ENCODE measurements around the gene HOXA5.

The HOXA5 gene

DNA sequence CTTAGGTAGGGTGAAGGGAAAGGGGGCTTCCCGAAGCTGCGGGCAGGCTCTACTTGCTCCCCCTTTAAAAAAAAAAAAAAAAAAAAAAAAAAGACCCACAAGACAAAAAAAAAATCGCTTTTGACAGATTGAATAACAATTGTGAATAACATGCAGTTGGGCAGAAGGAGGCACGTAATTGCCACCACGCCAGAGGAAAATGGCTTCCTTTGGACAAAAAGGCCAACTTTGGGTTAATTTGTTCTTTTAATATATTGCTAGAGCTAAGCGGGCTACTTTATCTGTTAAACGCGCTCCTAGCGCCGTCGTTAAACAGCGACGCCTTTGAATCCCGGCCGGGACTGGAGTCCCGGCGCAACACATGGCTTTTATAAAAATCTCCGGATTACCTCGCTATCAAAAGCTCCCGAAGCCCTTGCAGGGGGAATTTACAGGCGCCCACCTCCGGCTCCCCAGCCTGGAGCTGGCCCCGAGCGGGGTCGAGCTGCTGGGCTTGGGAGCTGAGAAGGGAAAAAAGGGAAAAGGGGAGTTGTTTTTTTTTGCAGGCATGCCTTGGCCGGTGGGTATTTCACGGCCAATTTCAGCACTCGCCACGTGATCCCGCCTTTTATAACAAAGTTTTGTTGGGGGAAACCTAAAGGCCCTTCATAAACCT, 40.3 kb upstream of the HOXA5 start:
- no peaks in the 10 kb centered on the region for H3K4me1 ChIP-seq (ENCODE audit: low read length)
- no peaks in the 10 kb centered on the region for H3K79me2 ChIP-seq (ENCODE audit: low read length)
- no peaks in the 10 kb centered on the region for H3K9me2 ChIP-seq (replicated peaks; ENCODE audit: insufficient read depth, low read length)
- H3K9me3 ChIP-seq (replicated peaks; ENCODE audit: insufficient read depth, low read length): no peaks in the 10 kb centered on the region
- TF ChIP-seq EZH2 (optimal IDR thresholded peaks at IDR 0.05; ENCODE audit: low read depth, low read length) (no peak), EZH2phosphoT487 (IDR thresholded peaks at IDR 0.05; ENCODE audit: low read length) (no peak)
- TF ChIP-seq, protein P1, sequence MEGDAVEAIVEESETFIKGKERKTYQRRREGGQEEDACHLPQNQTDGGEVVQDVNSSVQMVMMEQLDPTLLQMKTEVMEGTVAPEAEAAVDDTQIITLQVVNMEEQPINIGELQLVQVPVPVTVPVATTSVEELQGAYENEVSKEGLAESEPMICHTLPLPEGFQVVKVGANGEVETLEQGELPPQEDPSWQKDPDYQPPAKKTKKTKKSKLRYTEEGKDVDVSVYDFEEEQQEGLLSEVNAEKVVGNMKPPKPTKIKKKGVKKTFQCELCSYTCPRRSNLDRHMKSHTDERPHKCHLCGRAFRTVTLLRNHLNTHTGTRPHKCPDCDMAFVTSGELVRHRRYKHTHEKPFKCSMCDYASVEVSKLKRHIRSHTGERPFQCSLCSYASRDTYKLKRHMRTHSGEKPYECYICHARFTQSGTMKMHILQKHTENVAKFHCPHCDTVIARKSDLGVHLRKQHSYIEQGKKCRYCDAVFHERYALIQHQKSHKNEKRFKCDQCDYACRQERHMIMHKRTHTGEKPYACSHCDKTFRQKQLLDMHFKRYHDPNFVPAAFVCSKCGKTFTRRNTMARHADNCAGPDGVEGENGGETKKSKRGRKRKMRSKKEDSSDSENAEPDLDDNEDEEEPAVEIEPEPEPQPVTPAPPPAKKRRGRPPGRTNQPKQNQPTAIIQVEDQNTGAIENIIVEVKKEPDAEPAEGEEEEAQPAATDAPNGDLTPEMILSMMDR (IDR thresholded peaks at IDR 0.05; ENCODE audit: low read length): no peak
- H3K9ac ChIP-seq (ENCODE audit: low read length): no peak overlapping the region
- no peaks in the 10 kb centered on the region for H3F3A ChIP-seq (ENCODE audit: insufficient read depth, low read length)
- H3K27ac ChIP-seq (ENCODE audit: low read length): no peak overlapping the region
- DNase-seq: no peak
- H4K20me1 ChIP-seq (ENCODE audit: insufficient read depth, low read length): no peaks in the 10 kb centered on the region
- no peak overlapping the region for H3K4me2 ChIP-seq (ENCODE audit: low read depth, low read length)
- H3K27me3 ChIP-seq (replicated peaks; ENCODE audit: insufficient read depth, low read length): peaks cover 80% of the 10 kb centered on the region
- no peak overlapping the region for H2AFZ ChIP-seq (ENCODE audit: low read length)
- no peaks in the 10 kb centered on the region for H3K36me3 ChIP-seq (replicated peaks; ENCODE audit: insufficient read depth, low read length)
- H3K4me3 ChIP-seq (ENCODE audit: low read length): no peak overlapping the region

GRCh38 chr7:27182861-27183681, 39.6 kb upstream of the HOXA5 start:
- DNase-seq: no peak

GRCh38 chr7:27182285-27182841, 38.9 kb upstream of the HOXA5 start:
- H3K27ac ChIP-seq (ENCODE audit: low read length): no peak overlapping the region
- no peaks in the 10 kb centered on the region for H3K79me2 ChIP-seq (ENCODE audit: low read length)
- no peak overlapping the region for H3K4me3 ChIP-seq (ENCODE audit: low read length)
- no peaks in the 10 kb centered on the region for H4K20me1 ChIP-seq (ENCODE audit: insufficient read depth, low read length)
- H3F3A ChIP-seq (ENCODE audit: insufficient read depth, low read length): no peaks in the 10 kb centered on the region
- H3K9ac ChIP-seq (ENCODE audit: low read length): no peak overlapping the region
- H3K4me2 ChIP-seq (ENCODE audit: low read depth, low read length): no peak overlapping the region
- H3K4me1 ChIP-seq (ENCODE audit: low read length): no peaks in the 10 kb centered on the region
- H3K36me3 ChIP-seq (replicated peaks; ENCODE audit: insufficient read depth, low read length): no peaks in the 10 kb centered on the region
- peaks cover 72% of the 10 kb centered on the region for H3K27me3 ChIP-seq (replicated peaks; ENCODE audit: insufficient read depth, low read length)
- H2AFZ ChIP-seq (ENCODE audit: low read length): no peak overlapping the region
- TF ChIP-seq EZH2 (optimal IDR thresholded peaks at IDR 0.05; ENCODE audit: low read depth, low read length) (no peak), EZH2phosphoT487 (IDR thresholded peaks at IDR 0.05; ENCODE audit: low read length) (no peak)
- TF ChIP-seq, protein P1 (IDR thresholded peaks at IDR 0.05; ENCODE audit: low read length): no peak
- H3K9me2 ChIP-seq (replicated peaks; ENCODE audit: insufficient read depth, low read length): no peaks in the 10 kb centered on the region
- no peaks in the 10 kb centered on the region for H3K9me3 ChIP-seq (replicated peaks; ENCODE audit: insufficient read depth, low read length)
- DNase-seq: no peak

More at GRCh38 chr7:27182861-27183681, 39.6 kb upstream of the HOXA5 start:
- H3K36me3 ChIP-seq (replicated peaks; ENCODE audit: insufficient read depth, low read length): no peaks in the 10 kb centered on the region
- TF ChIP-seq, protein P1 (IDR thresholded peaks at IDR 0.05; ENCODE audit: low read length): no peak
- TF ChIP-seq EZH2 (optimal IDR thresholded peaks at IDR 0.05; ENCODE audit: low read depth, low read length) (no peak), EZH2phosphoT487 (IDR thresholded peaks at IDR 0.05; ENCODE audit: low read length) (no peak)
- H4K20me1 ChIP-seq (ENCODE audit: insufficient read depth, low read length): no peaks in the 10 kb centered on the region
- no peak overlapping the region for H3K27ac ChIP-seq (ENCODE audit: low read length)
- no peaks in the 10 kb centered on the region for H3F3A ChIP-seq (ENCODE audit: insufficient read depth, low read length)
- H3K4me2 ChIP-seq (ENCODE audit: low read depth, low read length): no peak overlapping the region
- no peak overlapping the region for H3K4me3 ChIP-seq (ENCODE audit: low read length)
- no peaks in the 10 kb centered on the region for H3K9me3 ChIP-seq (replicated peaks; ENCODE audit: insufficient read depth, low read length)
- no peaks in the 10 kb centered on the region for H3K9me2 ChIP-seq (replicated peaks; ENCODE audit: insufficient read depth, low read length)
- H3K4me1 ChIP-seq (ENCODE audit: low read length): no peaks in the 10 kb centered on the region
- H3K9ac ChIP-seq (ENCODE audit: low read length): no peak overlapping the region
- H3K79me2 ChIP-seq (ENCODE audit: low read length): no peaks in the 10 kb centered on the region
- peaks cover 77% of the 10 kb centered on the region for H3K27me3 ChIP-seq (replicated peaks; ENCODE audit: insufficient read depth, low read length)
- no peak overlapping the region for H2AFZ ChIP-seq (ENCODE audit: low read length)

Measured in MM.1S (cell line).